NCI-H187 (cell line): ENCODE results near the gene DCUN1D2.
"Not testable (repeated sequence)": the region's sequence is repeated elsewhere in the genome, so short reads cannot be mapped to it uniquely, and the experiment has no call there.

Experiments
- DNase-seq, 2 experiments: peaks; one replicate each; lab custom pipeline; 2025; lab: John Stamatoyannopoulos, UW

DCUN1D2 gene

DNA sequence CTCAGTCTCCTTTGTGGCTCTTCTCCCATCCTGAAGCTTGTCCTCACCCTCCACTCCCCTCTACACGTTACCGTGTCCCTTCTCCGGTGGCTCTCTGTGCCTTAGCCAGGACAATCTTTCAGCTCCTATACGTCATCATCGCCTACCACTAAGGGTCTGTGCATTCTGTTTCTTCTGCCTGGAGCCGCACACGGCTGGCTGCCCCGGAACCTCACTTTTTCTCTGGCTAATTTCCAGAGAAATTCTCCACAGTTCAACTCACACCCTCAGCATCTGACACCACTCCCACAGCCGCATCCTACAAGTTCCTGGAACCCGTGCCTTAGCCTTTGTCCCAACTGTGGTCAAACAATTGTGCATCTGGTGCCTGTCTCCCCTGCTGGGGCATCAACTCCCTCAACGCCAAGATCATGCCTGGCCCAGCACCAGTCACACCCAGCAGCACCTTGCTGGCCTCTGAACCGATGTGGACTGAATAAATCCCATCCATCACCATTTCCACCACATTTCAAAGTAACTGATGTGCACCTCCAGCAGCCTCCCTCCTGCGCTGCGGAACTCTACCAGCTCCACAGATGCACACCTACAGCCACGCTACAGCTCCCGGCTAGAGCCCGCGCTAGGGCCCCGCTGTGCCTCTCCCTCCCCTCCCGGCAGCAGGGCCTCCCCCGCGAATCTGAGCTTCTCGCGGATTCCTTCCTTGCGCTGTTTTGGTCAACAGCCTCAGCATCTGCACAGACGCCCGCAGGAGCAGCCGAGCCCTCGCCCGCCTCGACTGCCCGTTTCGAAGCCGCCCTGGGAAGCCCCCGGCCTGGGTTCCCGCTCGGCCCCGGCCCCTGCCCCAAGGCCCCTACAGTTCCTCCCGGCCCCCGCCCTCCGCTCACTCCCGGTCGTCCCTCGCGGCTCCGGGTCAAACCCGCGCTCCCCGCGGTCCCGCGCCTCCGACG, 689 bp downstream of the DCUN1D2 start:
- DNase-seq = peak; percentile 15 to 23

DNA sequence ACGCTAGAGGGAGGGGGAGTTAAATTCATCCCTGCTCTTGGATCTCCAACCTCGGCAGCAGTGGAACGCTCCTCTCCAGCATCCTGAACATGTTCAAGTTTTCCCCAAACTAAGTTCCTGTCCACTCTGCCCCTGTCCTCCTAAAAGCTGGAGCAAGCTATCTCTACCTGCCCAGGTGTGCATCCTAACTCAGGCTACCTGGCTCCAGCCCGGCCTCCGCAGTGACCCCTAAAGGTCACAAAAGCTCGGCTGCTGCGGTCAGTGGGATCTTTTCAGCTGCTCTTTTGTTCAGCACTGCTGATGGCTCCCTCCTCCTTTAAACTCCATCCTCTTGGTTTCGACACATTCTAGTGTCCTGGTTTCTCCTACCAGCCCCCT, 1.4 kb downstream of the DCUN1D2 start:
- DNase-seq = no peak

DNA sequence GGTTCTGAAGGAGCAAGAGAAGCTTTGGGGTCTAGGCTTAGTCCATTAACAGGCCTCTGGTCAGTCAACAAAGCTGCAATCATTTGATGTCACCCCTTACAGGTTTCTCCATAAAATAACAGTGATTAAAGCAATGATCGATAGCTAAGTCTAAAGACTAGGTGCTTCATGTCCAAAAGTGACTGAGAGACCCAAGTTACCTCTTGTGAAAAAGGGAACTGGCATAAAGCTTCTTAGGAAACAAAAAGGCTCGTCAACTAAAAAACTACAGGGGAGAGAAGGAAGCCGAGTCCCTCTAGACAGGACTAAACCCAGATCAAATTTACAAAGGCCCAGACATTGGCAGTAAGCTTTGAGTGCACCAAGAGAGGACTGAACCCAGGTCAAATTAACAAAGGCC, 2.2 kb downstream of the DCUN1D2 start:
- DNase-seq = no peak

DNA sequence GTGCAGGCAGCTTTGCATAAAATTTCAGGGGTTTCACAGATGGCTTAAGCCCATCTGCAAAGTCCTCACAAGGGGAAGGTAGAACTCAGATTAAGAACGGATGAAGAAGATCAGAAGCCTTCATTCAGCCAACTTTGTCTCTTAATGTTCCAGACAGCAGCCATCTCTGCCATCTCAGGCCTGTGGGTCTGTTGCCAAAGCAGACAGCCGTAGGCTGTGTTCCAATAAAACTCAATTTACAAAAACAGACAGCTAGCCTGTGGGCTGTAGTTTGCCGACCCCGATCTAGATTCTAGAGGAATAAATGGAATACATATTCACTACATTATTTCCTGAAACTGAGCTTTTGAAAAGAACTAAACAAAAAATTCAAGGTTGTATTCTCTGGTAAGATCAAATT, 3.8 kb downstream of the DCUN1D2 start:
- no peak for DNase-seq

DNA sequence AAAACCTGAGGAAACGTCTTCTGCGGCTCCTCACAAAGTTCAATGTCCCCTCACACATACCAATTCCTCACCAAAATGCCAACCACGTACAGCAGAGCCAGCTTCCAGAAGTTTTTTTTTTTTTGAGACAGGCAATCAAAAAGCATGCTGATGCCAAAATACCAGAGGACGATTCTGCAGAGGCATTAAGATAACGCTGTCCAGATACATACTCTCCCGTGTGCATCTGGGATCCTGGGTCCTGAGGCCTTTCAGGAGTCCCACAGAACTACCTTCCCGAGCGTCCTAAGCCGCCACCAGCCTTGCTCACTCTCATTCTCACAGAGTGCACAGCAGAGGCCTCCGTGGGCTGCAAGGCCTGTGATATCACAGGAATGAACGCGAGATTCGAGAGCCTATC, 5.0 kb downstream of the DCUN1D2 start:
- no peak for DNase-seq

DNA sequence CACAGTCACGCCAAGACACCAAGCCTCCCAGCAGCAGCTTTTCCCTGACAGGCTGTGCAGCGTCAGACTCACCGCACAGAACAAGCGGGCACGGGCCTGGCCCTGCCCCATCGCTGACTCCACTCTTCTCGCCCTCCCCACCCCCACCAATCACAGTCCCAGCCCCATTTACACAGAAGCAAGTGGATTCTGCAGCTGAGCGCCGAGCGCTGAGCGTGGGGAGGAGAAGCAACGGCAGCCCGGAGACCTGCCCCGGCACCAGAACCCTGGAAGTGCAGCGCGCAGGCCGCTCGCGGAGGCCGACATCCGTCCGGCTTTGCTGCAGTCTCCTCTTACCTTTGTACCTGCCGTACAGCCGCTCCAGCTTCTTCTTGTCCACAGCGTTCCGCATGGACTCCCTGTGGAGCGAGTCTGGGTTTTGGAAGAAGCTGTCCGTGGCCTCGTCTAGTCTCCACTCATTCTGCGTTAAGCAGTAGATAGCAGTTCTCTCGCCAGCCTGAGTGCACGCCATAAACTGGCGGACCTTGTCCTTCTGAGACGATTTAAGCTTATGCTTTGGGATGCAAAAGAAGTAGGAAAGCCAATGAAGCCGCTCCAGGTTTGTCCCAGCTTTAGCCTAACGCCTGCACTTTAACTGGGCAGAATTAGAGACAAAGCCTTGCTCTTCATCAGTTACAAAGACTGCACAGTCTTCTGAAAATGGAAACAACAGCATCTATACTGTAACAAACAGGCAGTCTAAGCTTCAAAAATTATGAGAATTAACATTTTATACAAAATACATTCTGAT, 6.8 kb downstream of the DCUN1D2 start:
- no peak for DNase-seq

DNA sequence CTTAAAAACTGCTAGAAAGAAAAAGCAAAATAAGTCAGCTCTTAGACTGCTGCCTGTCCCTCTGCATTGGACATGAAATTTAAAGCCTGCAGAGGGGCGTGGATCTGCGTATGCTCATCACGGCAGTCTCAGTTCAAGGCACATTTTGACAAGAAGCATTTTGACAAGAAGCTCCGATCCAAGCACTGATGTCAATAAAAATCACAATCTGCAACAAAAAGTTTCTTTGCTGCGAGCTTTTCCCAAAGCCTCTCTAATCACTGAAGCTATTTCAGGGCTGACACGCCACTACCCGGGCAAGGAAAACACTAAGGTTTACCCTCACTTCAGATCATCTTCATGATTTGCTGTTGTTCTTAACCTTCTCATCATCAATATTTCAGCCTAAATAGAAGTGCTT, 7.4 kb downstream of the DCUN1D2 start:
- no peak for DNase-seq

DNA sequence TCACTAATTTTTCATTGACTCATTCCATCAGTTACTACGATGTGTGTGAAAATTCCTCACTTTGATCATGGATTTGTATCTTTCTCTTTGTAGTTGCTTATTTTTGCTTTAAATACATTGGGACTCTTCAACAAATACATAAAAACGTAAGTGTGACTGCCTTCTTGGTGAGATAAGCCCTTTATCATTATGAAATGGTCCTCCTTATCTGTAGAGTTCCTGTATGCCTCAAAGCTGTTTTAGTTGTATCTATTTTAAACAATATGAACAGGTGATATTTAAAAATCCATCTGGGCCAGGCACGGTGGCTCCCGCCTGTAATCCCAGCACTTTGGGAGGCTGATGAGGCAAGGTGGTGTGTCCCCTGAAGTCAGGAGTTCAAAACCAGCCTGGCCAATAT, 11.3 kb downstream of the DCUN1D2 start:
- DNase-seq = no peak

DNA sequence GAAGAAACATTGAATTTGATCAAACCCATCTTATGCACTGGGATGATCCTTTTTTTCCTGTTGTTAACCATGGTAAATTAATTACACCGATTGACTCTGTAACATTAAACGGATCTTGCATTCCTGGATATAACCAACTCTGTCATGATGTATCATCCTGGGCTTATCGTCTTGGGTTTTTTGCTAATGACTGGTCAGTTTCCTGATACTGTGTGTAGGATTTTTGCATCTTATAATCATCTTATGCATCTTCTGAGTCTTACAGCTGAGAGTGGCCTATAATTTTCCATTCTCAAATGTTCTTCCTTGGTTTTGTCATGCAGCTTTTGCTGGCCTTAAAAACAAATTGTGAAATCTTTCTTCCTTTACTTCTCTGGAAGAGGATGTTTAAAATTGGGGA, 12.8 kb downstream of the DCUN1D2 start:
- DNase-seq = no peak

DNA sequence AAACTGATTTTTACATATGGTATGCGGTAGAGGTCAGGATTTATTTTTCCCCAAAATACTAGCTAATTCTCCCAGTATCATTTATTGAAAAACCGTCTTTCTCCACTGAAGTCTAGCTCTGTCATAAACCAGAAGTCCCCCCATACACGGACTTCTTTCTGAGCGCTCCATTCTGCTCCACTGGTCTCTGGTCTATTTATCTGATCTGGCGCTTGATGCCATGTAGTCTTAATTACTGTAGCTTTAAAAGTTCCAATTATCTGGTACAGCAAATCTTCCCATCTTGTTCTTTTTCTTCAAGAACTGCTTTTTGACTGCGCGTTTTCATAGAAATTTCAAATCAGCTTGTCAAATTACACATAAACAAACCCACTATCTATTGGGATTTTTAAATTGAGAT, 13.7 kb downstream of the DCUN1D2 start:
- no peak for DNase-seq

DNA sequence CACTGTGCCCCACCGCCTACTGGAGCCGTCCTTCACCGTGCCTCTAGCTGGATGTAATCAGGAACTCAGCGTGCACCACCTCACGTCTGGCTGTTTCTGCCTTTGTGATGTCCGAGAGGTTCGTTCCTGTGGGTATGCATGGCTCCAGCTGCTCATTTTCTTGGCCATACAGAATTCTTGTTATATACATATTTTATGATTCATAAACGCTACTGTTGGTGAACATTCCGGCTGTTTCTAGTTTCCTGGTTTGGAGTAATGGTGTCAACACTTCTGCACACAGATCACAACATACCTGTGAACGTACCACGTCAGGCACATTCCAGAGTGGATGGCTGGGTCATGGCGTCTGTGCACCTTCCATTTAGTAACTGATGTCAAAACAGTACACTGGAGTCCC, 14.6 kb downstream of the DCUN1D2 start:
- DNase-seq = no peak

DNA sequence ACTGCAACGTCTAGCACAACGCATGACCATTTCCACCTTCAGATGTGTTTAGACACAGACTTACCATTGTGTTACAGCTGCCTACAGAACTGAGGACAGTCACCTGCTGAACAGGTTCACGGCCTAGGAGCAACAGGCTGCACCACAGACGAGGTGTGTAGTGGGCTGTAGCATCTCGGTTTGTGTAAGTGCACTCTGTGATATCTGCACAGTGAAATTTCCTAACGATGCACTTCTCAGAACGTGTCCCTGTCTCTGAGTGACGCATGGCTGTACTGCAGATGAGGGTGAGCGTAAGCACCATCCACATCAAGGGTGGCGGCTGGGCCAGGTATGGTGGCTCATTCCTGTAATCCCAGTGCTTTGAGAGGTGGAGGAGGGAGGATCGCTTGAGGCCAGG, 15.2 kb downstream of the DCUN1D2 start:
- no peak for DNase-seq

DNA sequence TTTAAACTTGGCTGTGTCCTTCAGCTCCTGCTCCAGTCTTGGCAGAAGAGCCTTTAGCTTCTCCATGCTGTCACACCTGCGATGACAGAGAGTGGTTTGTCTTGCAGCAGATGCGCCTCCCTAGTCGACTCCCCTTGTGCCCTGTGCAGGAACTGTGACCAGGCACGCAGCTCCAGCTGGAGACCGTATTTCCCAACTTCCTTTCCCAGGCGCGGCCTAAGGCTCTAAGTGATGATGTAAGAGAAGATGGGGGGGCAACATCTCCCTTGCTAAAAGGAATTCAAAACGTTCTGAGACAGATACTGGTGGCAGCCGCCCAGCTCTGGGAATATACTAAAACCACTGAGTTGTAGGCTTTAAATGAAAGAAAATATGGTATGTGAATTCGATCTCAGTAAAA, 16.3 kb downstream of the DCUN1D2 start:
- DNase-seq = no peak

DNA sequence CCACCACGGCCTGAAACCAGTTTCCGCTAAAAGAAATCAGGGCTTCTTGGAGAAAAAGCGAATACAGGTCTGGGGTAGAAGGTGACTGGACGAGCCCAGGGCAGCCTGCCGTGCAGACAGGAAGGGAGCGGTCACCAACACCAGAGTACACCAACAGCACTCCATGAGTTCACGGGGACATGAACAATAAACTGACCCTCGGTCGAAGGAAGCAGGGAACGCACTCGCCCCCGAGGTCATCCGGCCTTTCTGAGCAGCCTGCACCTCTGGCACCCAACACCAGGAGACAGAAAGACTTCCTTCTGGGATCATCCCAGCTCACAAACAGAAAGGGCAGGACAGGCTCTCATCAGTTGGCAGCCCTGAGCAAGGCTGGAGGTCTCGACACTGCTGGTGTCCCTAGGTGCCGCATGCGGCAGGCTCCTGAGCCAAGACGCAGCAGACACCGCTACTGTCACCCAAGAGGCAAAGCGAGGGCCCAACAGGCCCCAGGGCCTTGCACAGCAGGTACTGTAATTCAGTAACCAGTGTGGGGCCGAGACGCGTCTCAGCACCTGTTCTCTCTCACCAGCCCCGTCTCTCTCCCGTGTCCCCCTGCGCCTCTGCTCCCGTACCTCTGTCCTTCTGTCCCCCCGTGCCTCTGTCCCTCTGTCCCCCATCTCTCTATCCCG, 18.0 kb downstream of the DCUN1D2 start:
- DNase-seq = no peak

DNA sequence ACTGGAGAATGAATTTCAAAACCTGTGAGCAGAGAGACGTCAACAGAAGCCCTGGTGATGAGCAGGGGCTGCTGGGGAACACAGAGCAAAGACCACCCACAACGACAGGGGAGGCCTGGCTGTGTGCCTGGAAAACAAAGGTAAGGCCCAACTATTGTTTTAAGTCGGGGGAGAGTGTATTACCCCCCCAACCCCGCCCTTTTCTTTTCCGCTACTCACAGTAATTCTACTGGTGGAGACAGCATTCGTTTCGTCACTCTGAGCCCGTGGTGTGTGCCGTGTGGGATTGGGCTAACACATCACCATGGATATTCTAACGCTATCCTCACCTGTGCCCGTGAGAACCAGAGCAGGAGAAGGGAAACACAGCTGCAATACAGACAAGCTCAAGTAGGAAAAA, 18.7 kb downstream of the DCUN1D2 start:
- DNase-seq = no peak

DNA sequence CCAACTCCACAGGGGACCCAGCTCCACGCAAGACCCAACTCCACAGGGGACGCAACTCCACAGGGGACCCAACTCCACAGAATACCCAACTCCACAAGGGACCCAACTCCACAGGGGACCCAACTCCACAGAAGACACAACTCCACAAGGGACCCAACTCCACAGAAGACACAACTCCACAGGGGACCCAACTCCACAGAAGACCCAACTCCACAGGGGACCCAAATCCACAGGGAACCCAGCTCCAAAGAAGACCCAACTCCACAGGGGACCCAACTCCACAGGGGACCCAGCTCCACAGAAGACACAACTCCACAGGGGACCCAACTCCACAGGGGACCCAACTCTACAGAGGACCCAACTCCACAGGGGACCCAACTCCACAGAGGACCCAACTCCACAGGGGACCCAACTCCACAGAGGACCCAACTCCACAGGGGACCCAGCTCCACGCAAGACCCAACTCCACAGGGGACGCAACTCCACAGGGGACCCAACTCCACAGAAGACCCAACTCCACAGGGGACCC, 19.8 kb downstream of the DCUN1D2 start:
- DNase-seq = not testable (repeated sequence)

DNA sequence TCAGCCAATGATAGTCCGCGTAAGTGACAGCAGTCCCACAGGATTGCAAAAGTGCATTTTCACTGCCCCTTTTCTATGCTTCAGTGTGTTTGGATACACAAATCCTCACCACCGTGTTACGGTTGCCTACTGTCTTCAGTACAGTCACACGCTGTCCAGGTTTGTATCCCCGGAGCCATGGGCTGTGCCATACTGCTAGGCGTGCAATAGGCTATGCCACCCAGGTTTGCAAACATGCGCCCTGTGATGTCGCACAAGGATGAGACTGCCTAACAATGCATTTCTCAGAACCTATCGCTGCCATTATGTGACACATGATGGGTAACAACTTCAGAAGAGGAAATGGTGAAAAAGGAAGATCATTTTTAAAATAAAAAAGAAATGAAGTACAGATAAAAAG, 20.4 kb downstream of the DCUN1D2 start:
- no peak for DNase-seq

DNA sequence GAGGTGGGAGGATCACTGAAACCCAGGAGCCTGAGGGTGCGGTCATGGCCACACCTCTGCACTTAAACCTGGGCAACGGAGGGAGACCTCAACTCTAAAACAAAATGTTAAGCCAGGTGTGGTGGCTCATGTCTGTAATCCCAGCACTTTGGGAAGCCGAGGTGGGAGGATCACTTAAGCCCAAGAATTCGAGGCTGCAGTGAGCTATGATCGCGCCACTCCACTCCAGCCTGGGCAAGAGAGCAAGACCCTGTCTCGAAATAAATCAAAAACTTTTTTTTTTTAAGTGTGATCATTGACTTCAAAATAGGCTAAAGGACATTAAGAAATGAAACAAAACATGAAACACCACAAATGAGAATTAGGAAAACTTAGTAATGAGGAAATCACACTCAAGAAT, 20.9 kb downstream of the DCUN1D2 start:
- no peak for DNase-seq

DNA sequence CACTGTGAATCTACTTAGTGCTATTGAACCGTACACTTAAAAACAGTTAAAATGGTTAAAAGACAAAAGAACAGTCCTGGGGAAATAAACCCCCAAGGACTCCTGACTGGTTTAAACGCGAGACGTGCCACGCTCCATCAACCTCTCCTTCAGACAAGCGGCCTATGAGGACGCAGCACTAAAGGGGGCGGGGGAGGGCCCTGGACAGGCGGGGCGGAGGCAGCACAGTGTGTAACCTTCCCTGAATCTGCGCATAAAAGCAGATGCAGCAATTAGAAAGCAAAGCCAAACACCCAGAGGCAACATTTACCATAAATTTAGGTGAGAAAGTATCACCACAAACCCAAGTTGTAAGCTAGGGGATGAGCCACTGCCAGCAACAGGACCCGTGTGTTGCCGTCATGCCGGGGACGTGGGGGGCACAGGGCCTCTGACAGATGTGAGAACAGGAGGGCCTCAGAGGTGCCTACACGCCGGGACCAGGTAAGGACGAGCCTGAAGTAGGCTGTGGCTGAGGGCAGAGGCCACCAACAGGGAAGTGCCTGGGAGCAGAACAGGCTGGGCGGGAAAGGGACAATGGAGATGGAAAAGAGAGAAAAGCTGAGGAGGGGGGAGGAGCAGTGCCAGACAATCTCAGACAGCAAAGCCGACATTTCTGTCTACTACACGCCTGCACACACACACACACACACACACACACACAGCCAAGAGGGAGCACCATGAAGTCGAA, 21.9 kb downstream of the DCUN1D2 start:
- peak in 1 of 2 experiments; percentile 31 for DNase-seq

DNA sequence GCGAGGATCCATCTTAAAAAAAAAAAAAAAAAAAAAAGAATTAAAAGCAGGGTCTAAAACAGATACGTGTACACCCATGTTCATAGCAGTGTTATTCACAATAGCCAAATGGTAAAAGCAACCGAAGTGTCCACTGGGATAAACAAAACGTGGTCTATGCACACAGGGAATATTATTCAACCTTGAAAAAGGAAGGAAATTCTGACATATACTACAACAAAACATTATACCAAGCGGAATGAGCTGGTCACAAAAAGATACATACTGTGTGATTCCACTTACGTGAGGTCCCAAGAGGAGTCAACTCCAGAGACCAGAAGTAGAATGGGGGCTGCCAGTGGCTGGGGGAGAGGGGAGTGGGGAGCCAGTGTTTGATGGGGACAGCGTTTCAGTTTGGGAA, 22.5 kb downstream of the DCUN1D2 start:
- no peak for DNase-seq

DNA sequence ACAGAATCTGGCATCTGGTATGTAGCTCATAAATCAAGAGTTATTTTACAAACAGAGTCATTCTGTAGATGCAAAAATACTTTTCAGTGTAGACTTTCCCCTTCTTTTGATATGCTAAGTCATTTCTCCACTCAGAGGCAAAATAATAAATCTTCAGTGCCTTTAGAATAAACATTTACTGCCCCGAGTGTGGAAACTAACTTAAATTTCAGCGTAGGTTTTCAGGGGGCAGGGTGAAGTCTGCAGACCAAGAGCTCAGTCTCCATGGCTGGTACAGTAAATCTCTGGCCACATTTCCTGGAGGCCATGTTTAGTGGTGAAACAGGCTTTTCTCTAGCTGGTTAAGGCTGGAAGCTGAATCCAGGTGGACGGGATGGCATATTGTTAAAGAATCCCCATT, 24.1 kb downstream of the DCUN1D2 start:
- no peak for DNase-seq

DNA sequence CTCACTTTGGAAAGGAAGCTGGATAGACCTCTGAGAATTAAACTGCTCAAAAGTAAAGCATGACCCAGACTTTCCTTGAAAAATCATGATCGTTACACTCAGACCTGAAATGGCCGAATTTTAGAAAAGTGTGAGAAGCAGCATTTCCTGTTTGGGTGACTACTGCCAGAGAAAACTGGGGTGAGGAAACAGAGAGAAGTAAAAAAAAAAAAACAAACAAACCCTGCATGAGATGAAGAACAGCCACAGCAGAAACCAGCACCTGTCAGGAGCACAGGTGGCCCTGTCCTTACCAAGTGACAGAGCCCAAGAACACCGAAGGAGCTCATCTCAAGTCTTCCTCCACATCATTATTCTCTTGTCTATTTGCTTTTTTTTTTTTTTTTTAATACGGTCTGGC, 25.2 kb downstream of the DCUN1D2 start:
- DNase-seq = no peak
